H9 (cell line): ENCODE measurements around the gene PRX. TPM values are rescaled to one million over a fixed set of nuclear protein-coding genes. Genes with fewer than 3 reads are reported as not detected.
A peak's percentile ranks its signal among the peaks of the same experiment; 100 is the strongest.

ENCODE experiments used
- DNase-seq: peaks from one replicate; pipeline ENCODE4 v3.0.0-alpha.2; 2017
- H2AFZ ChIP-seq: one replicate; pipeline ENCODE4 v1.6.1; 2013; ENCODE audit warnings: mild to moderate bottlenecking, low read length, control low read depth, moderate library complexity
- H2AK5ac ChIP-seq: 2 replicates; pipeline ENCODE4 v1.6.1; 2013; ENCODE audit warnings: low read length, control low read depth, mixed read lengths; ENCODE audit not compliant: insufficient read length
- H2BK120ac ChIP-seq: one replicate; pipeline ENCODE4 v1.6.1; 2013; ENCODE audit warnings: low read depth, mild to moderate bottlenecking, low read length, control low read depth, inconsistent platforms; ENCODE audit not compliant: poor library complexity, severe bottlenecking
- H2BK12ac ChIP-seq: 2 replicates; pipeline ENCODE4 v1.6.1; 2013; ENCODE audit warnings: low read length, control low read depth, mixed read lengths, low read depth; ENCODE audit not compliant: insufficient read length
- H2BK15ac ChIP-seq: 2 replicates; pipeline ENCODE4 v1.6.1; 2013; ENCODE audit warnings: low read depth, low read length, control low read depth
- H2BK20ac ChIP-seq: one replicate; pipeline ENCODE4 v1.6.1; 2013; ENCODE audit warnings: low read depth, mild to moderate bottlenecking, low read length, control low read depth, inconsistent platforms; ENCODE audit not compliant: poor library complexity, severe bottlenecking
- H2BK5ac ChIP-seq: 2 replicates; pipeline ENCODE4 v1.6.1; 2013; ENCODE audit warnings: low read length, control low read depth, mixed read lengths; ENCODE audit not compliant: insufficient read length
- H3K14ac ChIP-seq: 2 replicates; pipeline ENCODE4 v1.6.1; 2013; ENCODE audit warnings: low read length, control low read depth; ENCODE audit not compliant: insufficient read depth
- H3K18ac ChIP-seq: 2 replicates; pipeline ENCODE4 v1.6.1; 2013; ENCODE audit warnings: low read depth, mild to moderate bottlenecking, mixed read lengths, low read length, control low read depth; ENCODE audit not compliant: insufficient read length
- H3K23ac ChIP-seq: 2 replicates; pipeline ENCODE4 v1.6.1; 2013; ENCODE audit warnings: low read length, control low read depth, mixed read lengths, low read depth; ENCODE audit not compliant: insufficient read length
- H3K23me2 ChIP-seq: 2 replicates; pipeline ENCODE4 v1.6.1; 2013; ENCODE audit warnings: low read depth, mild to moderate bottlenecking, mixed read lengths, low read length, control low read depth; ENCODE audit not compliant: insufficient read length, poor library complexity, severe bottlenecking
- H3K27ac ChIP-seq: 2 replicates; pipeline ENCODE4 v1.5.1; 2013; ENCODE audit warnings: low read length, control low read depth, mixed read lengths, low read depth; ENCODE audit not compliant: insufficient read length
- H3K27me3 ChIP-seq: 2 replicates; pipeline ENCODE4 v1.6.1; 2013; ENCODE audit warnings: low read length, control low read depth, inconsistent platforms; ENCODE audit not compliant: insufficient read depth
- H3K4ac ChIP-seq: 2 replicates; pipeline ENCODE4 v1.6.1; 2013; ENCODE audit warnings: low read depth, mild to moderate bottlenecking, control low read depth, inconsistent platforms, low read length, moderate library complexity
- H3K4me1 ChIP-seq: 2 replicates; pipeline ENCODE4 v1.6.1; 2013; ENCODE audit warnings: low read length, control low read depth, inconsistent platforms; ENCODE audit not compliant: insufficient read depth
- H3K4me2 ChIP-seq: 2 replicates; pipeline ENCODE4 v1.6.1; 2013; ENCODE audit warnings: low read length, control low read depth, mixed read lengths; ENCODE audit not compliant: insufficient read length, insufficient read depth
- H3K56ac ChIP-seq: 2 replicates; pipeline ENCODE4 v1.6.1; 2013; ENCODE audit warnings: low read depth, mild to moderate bottlenecking, mixed read lengths, low read length, control low read depth; ENCODE audit not compliant: insufficient read length
- H3K79me1 ChIP-seq: 2 replicates; pipeline ENCODE4 v1.6.1; 2013; ENCODE audit warnings: low read depth, mild to moderate bottlenecking, moderate library complexity, low read length, control low read depth, inconsistent platforms; ENCODE audit not compliant: insufficient read depth, poor library complexity, severe bottlenecking
- H3K79me2 ChIP-seq: 2 replicates; pipeline ENCODE4 v1.6.1; 2013; ENCODE audit warnings: low read length, control low read depth, inconsistent platforms; ENCODE audit not compliant: insufficient read depth
- H3K9ac ChIP-seq: 2 replicates; pipeline ENCODE4 v1.6.1; 2013; ENCODE audit warnings: low read length, control low read depth, mixed read lengths; ENCODE audit not compliant: insufficient read length; ENCODE audit errors: extremely low read depth
- H3K9me3 ChIP-seq: one replicate; pipeline ENCODE4 v1.6.1; 2013; ENCODE audit warnings: low read depth, low read length, inconsistent platforms; ENCODE audit not compliant: control insufficient read depth
- H3T11ph ChIP-seq: one replicate; pipeline ENCODE4 v1.6.1; 2013; ENCODE audit warnings: mild to moderate bottlenecking, low read length, control low read depth, inconsistent platforms
- H4K20me1 ChIP-seq: one replicate; pipeline ENCODE4 v1.6.1; 2013; ENCODE audit not compliant: control insufficient read depth, insufficient read length, insufficient read depth
- H4K5ac ChIP-seq: 2 replicates; pipeline ENCODE4 v1.6.1; 2013; ENCODE audit warnings: low read depth, mild to moderate bottlenecking, mixed read lengths, low read length, control low read depth; ENCODE audit not compliant: insufficient read length
- H4K8ac ChIP-seq: replicated peaks from 2 replicates; pipeline ENCODE4 v1.6.1; 2013; ENCODE audit warnings: low read length, control low read depth, mixed read lengths, low read depth; ENCODE audit not compliant: insufficient read length
- H4K91ac ChIP-seq: 2 replicates; pipeline ENCODE4 v1.6.1; 2013; ENCODE audit warnings: low read depth, mild to moderate bottlenecking, moderate library complexity, mixed read lengths, low read length, control low read depth; ENCODE audit not compliant: insufficient read length
- H3K27ac Mint-ChIP-seq, 3 experiments: 2 replicates in 2 of 3; 3 replicates in 1 of 3; pipeline ENCODE4 v1.8.0; 2020 to 2021; ENCODE audit warnings: mixed read lengths in 3 of 3, mild to moderate bottlenecking in 1 of 3, moderate library complexity in 1 of 3
- H3K27me3 Mint-ChIP-seq: 2 replicates; pipeline ENCODE4 v1.8.0; 2021; ENCODE audit warnings: low read depth, mild to moderate bottlenecking, moderate library complexity, mixed read lengths
- H3K36me3 Mint-ChIP-seq, 3 experiments: 2 replicates in 2 of 3; 3 replicates in 1 of 3; pipeline ENCODE4 v1.8.0; 2020 to 2021; ENCODE audit warnings: low read depth in 3 of 3, mixed read lengths in 3 of 3; ENCODE audit not compliant: insufficient read depth in 1 of 3
- H3K4me1 Mint-ChIP-seq, 2 experiments: 2 replicates each; pipeline ENCODE4 v1.8.0; 2020; ENCODE audit warnings: mixed read lengths in 2 of 2
- H3K4me3 Mint-ChIP-seq, 2 experiments: 2 replicates in 1 of 2; 3 replicates in 1 of 2; pipeline ENCODE4 v1.8.0; 2020 to 2021; ENCODE audit warnings: mild to moderate bottlenecking in 2 of 2, mixed read lengths in 2 of 2, moderate library complexity in 1 of 2
- H3K9me3 Mint-ChIP-seq, 2 experiments: 2 replicates in 1 of 2; 3 replicates in 1 of 2; pipeline ENCODE4 v1.8.0; 2020; ENCODE audit warnings: mild to moderate bottlenecking in 2 of 2, mixed read lengths in 2 of 2, moderate library complexity in 1 of 2
- WGBS: extraction: QIAGEN DNeasy Blood & Tissue Kit; methylation state at CpG from one replicate; pipeline ENCODE4 v1.1.7; 2013; ENCODE audit warnings: missing lambda C conversion rate, low lambda C conversion rate, mixed read lengths; ENCODE audit not compliant: insufficient read length; ENCODE audit errors: extremely low coverage; 5-methylcytosine and 5-hydroxymethylcytosine counted together
- total RNA-seq: library from RNA; stranded (reverse); gene quantifications from 2 replicates; pipeline ENCODE4 v1.2.1, GENCODE V29; 2021
- TF ChIP-seq, protein P1 (sequence below): fragments of 200-600 bp; sonication (generic); conservative IDR thresholded peaks from 3 replicates; pipeline ENCODE4 v1.8.0; 2021; ENCODE audit warnings: antibody characterized with exemption, mild to moderate bottlenecking

PRX gene
- total RNA-seq, 1 experiment from 2014 or later = 4.0 TPM

GRCh38 chr19:40415768-40416167 lies 2.6 kb upstream of the PRX start:
- Histone ChIP-seq H3K4me1 (0 out of 2 replicates have a peak, but pooled peaks cover 3% of the 10 kb centered on the region), H2BK20ac (no peak overlapping the region), H3K79me1 (no peaks in the 10 kb centered on the region), H2BK15ac (no peak overlapping the region), H3K79me2 (no peaks in the 10 kb centered on the region), H2AFZ (no peak overlapping the region), H3K18ac (no peak overlapping the region), H3K9me3 (no peaks in the 10 kb centered on the region), H3K27ac (no peak overlapping the region), H3K4ac (no peak overlapping the region), H2BK120ac (no peak overlapping the region), H4K8ac (no peak overlapping the region), H3K4me2 (no peak overlapping the region), H2BK12ac (no peak overlapping the region), H2BK5ac (no peak overlapping the region), H3K27me3 (no peaks in the 10 kb centered on the region), H4K20me1 (no peaks in the 10 kb centered on the region), H3K14ac (no peak overlapping the region), H3T11ph (no peak overlapping the region), H4K5ac (no peak overlapping the region), H3K23ac (no peak overlapping the region), H4K91ac (no peak overlapping the region), H3K9ac (no peak overlapping the region), H2AK5ac (no peak overlapping the region), H3K56ac (no peak overlapping the region), H3K23me2 (no peaks in the 10 kb centered on the region)
- Mint-ChIP-seq H3K4me1 (peaks cover 21 to 44% of the 10 kb centered on the region in 2 experiments), H3K9me3 (peaks cover 0 to 3% of the 10 kb centered on the region in 2 experiments; a peak in 1 of 5 replicates), H3K4me3 (no peak overlapping the region; a peak in 1 of 5 replicates), H3K27ac (peak overlapping the region in 1 of 3 experiments; percentile 34; a peak in 2 of 7 replicates), H3K36me3 (no peaks in the 10 kb centered on the region), H3K27me3 (peaks cover 7% of the 10 kb centered on the region)
- WGBS = no CpG with 5 or more reads among the region's 2 CpGs
- no peak for DNase-seq
- TF ChIP-seq, protein P1, sequence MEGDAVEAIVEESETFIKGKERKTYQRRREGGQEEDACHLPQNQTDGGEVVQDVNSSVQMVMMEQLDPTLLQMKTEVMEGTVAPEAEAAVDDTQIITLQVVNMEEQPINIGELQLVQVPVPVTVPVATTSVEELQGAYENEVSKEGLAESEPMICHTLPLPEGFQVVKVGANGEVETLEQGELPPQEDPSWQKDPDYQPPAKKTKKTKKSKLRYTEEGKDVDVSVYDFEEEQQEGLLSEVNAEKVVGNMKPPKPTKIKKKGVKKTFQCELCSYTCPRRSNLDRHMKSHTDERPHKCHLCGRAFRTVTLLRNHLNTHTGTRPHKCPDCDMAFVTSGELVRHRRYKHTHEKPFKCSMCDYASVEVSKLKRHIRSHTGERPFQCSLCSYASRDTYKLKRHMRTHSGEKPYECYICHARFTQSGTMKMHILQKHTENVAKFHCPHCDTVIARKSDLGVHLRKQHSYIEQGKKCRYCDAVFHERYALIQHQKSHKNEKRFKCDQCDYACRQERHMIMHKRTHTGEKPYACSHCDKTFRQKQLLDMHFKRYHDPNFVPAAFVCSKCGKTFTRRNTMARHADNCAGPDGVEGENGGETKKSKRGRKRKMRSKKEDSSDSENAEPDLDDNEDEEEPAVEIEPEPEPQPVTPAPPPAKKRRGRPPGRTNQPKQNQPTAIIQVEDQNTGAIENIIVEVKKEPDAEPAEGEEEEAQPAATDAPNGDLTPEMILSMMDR = no peak
